Mucosa of gallbladder (tissue), 1 donor: ENCODE results near the gene LHFPL2. TPM values are rescaled to one million over a fixed set of nuclear protein-coding genes. Genes with fewer than 3 reads are reported as not detected.

ENCODE experiments used
- DNase-seq: peaks from one replicate; pipeline ENCODE4 v3.0.0-alpha.2; 2020; ENCODE audit warnings: low spot score
- total RNA-seq: library from RNA; stranded (reverse); gene quantifications from one replicate; pipeline ENCODE4 v1.2.1, GENCODE V29; 2021
- donor health status: DM: no; HTN: no; CAD: no.

The LHFPL2 gene
- total RNA-seq, 1 donor from 2014 or later = 22.5 TPM

GRCh38 chr5:78523314-78524193 is 125.0 kb downstream of the LHFPL2 start:
- no peak for DNase-seq

GRCh38 chr5:78522476-78523260 is 125.9 kb downstream of the LHFPL2 start:
- no peak for DNase-seq

DNA sequence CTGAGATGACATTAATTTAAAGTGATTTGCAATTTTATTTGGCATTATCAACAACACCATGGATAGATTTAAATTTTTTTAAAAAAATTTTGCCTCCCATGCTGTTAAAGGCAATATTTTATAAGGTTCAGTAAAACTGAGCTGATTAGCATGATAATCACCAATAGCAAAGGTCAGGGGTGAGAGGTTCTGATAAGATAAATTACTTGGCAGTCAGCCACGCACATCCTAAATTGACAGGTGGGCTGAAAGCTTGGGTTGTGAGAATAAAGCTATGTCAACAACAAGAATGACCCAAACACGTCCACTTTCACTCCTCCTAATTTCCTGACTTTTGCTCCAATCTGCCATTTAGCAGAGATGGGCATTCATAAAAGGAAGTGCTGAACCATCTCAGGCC is 127.1 kb downstream of the LHFPL2 start:
- no peak for DNase-seq

DNA sequence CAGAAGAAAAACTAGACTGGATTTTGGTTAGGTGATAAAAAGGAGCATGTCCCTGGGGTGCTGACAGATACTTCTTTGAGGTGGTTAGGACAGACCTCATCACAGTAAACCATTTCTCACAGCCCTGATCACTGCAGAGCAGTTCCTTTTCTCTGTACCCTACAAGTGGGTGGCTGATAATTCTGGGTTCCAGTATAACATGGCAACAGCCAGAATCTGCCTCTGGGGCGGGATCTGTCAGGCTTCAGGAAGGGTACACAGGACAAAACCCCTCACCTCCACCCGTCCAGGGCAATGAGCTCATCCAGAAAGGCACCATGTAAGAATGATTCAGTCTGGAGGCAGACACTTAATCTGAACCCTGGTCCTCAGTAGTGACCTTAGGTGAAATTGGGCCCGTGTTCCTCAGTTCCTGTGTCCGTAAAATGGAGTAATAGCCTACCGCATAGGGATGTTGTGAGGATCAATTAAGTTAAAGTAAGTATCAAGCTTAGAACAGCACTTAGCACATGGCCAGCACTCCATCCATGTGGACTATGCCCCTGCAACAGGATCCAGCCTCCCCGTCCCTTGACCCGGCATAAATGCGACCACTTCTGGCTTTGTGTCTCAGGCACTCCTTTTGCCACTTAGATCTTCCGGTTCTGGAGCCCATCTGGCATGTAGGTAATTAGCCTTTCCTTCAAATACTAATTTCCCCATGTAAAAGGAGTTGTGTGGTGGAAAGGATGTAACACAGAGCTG is 129.2 kb downstream of the LHFPL2 start:
- DNase-seq = no peak

GRCh38 chr5:78518365-78519197 is 130.0 kb downstream of the LHFPL2 start:
- DNase-seq = peak; percentile 77

GRCh38 chr5:78515670-78516069 is 132.9 kb downstream of the LHFPL2 start:
- no peak for DNase-seq

GRCh38 chr5:78514427-78515330 is 133.9 kb downstream of the LHFPL2 start:
- peak; percentile 29 for DNase-seq

DNA sequence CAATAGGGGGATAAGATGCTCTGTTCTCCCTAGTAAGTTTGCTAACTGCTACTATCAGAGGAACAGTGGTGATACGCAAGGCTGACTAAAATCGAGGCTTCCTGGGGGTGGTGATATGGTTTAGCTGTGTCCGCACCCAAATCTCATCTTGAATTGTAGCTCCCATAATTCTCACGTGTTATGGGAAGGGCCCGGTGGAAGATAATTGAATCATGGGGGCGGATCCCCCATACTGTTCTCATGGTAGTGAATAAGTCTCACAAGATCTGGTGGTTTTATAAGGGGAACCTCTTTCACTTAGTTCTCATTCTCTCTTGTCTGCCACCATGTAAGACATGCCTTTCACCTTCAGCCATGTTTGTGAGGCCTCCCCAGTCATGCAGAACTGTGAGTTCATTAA is 135.1 kb downstream of the LHFPL2 start:
- DNase-seq = no peak

DNA sequence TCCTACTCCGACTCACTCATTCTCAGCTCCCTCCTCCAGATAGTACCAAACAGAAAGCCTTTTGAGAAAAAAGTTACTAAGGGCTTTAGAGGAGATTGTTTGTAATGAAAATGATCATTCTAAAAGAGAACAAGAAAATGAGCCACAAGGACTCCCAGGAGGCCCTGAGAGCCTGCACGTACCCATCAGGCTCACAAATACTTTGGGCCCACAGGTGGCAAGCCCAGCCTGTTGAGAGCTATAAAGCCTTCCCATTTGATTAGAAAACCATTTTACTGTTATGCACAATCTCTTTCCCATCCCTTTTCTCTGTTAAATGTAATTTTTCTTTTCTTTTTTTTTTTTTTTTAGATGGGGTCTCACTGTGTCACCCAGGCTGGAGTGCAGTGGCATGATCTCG is 136.1 kb downstream of the LHFPL2 start:
- no peak for DNase-seq

- peak; percentile 35 for DNase-seq
Observed at GRCh38 chr5:78511121-78511906, 137.3 kb downstream of the LHFPL2 start.

GRCh38 chr5:78509884-78510769 is 138.4 kb downstream of the LHFPL2 start:
- peak; percentile 64 for DNase-seq

DNA sequence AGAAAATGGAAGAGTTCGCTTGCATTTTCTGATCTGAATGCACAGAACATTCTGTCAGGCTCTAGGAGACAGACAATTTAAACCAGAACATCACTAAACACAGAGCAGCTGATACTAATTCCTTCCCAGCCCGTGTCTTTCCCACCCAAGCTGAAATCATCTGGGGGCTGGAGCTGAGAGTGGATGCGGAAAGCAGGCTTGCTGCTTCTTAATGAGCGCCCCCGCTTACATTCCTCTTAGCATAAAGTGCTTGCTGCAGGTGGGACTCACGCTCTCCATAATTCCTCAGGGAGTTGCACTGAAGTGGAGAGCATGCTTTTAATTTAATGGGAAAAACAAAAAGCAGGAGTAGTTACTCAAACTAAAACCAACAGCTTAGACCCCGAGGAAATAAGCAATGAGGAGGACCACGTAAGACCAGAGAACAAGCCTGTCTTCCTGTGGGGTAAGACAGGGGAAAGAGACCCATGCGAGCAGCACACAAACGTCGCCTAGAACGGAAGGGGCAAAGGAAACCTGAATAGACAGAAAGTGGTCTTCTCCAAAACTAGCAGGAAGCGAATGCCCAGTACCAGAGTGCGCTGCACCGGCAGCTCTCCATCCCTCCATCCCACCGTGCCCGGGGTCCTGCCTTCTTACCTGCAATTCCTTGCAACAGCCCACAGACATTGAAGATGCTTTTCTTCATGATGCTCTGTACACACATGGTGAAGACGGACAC is 139.3 kb downstream of the LHFPL2 start:
- DNase-seq = no peak

- no peak for DNase-seq
Observed at GRCh38 chr5:78508186-78508765, 140.3 kb downstream of the LHFPL2 start.

DNA sequence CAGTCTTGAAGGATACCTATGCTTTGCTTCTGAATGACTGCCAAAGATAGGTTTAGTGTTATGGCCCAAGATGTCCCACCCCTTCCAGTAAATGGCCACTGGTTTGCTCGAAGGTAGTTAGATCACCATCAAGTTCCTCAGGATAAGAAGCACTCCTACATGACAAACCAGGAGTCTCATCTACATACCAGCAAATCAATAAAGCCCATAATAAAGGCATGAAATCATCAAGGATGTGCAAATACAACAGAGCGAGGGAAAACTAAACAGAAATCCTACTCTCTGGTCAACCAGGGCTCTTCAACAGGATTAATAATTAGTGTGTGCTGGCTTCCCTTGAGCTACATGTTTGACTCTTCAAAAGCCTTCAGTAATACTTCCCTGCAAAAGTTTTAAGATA is 141.0 kb downstream of the LHFPL2 start:
- DNase-seq = no peak

GRCh38 chr5:78506261-78507024 is 142.1 kb downstream of the LHFPL2 start:
- no peak for DNase-seq

GRCh38 chr5:78505860-78506259 is 142.7 kb downstream of the LHFPL2 start:
- no peak for DNase-seq
